Adrenal gland (tissue), 5 donors: ENCODE results near the gene TCTN1.

Experiments used
- CTCF ChIP-seq, 6 experiments: fragments of 450-650 bp in 4 of 6; fragments of 200-600 bp in 2 of 6; sonication (generic) in 1 of 6; IDR thresholded peaks; 1 replicate in 5 of 6; 2 replicates in 1 of 6; pipeline versions ENCODE4 v1.5.1 to v1.8.0; 2016 to 2021; ENCODE audit warnings: antibody characterized with exemption in 6 of 6, mild to moderate bottlenecking in 2 of 6, moderate library complexity in 1 of 6
- POLR2A ChIP-seq, 2 donors: fragments of 450-650 bp; IDR thresholded peaks; one replicate each; pipeline ENCODE4 v1.6.1; 2017; ENCODE audit warnings: antibody characterized with exemption in 2 of 2, mild to moderate bottlenecking in 2 of 2, moderate library complexity in 1 of 2
- donor health status: DM: no; HTN: no; CAD: no.

- TF ChIP-seq CTCF (IDR thresholded peaks at IDR 0.05), result no peak
- no peak for TF ChIP-seq POLR2A (IDR thresholded peaks at IDR 0.05)
Observed at GRCh38 chr12:110592078-110592477, 21.9 kb upstream of the TCTN1 start.
